Measurements from ENCODE around the gene THAP9.
"Not testable (repeated sequence)": the region's sequence is repeated elsewhere in the genome, so short reads cannot be mapped to it uniquely, and the experiment has no call there.

THAP9 gene, protein sequence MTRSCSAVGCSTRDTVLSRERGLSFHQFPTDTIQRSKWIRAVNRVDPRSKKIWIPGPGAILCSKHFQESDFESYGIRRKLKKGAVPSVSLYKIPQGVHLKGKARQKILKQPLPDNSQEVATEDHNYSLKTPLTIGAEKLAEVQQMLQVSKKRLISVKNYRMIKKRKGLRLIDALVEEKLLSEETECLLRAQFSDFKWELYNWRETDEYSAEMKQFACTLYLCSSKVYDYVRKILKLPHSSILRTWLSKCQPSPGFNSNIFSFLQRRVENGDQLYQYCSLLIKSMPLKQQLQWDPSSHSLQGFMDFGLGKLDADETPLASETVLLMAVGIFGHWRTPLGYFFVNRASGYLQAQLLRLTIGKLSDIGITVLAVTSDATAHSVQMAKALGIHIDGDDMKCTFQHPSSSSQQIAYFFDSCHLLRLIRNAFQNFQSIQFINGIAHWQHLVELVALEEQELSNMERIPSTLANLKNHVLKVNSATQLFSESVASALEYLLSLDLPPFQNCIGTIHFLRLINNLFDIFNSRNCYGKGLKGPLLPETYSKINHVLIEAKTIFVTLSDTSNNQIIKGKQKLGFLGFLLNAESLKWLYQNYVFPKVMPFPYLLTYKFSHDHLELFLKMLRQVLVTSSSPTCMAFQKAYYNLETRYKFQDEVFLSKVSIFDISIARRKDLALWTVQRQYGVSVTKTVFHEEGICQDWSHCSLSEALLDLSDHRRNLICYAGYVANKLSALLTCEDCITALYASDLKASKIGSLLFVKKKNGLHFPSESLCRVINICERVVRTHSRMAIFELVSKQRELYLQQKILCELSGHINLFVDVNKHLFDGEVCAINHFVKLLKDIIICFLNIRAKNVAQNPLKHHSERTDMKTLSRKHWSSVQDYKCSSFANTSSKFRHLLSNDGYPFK

DNA sequence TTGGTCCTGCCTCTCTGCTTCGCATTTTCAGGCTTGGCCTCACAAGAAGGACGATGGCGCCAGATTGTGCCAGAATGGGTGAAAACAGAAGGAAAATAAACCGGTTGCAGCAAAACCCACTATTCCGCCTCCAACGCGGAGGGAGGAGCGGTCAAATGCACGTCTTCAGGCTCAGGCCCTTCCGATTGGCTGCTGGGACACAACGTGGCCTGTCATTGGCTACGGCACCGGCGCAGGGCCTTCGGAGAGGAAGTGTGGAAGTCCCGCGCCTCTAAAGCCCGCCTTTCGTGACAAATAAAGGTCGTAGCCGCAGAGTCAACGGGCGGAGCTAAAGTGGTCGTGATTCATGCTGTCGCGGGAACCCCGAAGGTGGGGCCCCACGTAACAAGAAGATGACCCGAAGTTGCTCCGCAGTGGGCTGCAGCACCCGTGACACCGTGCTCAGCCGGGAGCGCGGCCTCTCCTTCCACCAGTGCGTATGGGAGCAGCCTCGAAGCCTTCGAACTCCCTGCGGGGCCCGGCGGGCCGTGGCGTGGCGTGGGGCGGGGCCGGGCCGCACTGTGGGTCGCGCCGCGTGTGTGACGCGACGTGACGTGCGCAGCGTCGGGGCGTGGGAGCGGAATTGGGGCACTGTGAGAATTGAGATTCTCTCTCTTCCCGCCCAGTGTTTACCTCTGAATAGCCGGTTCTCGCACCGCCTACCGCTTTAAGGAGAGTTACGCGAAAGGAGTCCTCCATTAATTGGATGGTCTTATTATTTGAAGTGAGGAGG, at the start of gene THAP9:
TSS of gene THAP9 (plus strand) at position 325 of the 772 bp plus-strand sequence. CDS start at position 393, 68 bp downstream.
- peak; percentile 100 for DNase-seq

DNA sequence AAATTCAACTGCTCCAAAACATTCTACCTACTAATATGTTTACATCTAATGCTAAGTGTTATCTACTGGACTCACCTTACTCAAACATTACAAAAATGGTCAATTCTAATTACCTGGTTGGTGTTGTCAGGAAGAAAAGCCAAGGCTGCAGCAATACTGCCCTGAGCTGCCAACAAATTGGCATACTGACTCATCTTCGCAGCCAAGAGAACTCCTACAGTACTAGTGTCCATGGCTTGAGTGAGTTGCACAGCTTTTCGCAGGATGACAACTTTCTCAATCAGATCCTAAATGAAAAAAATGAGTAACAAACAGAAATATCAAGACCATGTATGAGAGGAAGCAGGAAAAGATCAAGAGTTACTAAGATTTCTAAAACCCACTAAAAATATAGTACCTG, 49.2 kb upstream of the THAP9 start:
- DNase-seq: no peak

DNA sequence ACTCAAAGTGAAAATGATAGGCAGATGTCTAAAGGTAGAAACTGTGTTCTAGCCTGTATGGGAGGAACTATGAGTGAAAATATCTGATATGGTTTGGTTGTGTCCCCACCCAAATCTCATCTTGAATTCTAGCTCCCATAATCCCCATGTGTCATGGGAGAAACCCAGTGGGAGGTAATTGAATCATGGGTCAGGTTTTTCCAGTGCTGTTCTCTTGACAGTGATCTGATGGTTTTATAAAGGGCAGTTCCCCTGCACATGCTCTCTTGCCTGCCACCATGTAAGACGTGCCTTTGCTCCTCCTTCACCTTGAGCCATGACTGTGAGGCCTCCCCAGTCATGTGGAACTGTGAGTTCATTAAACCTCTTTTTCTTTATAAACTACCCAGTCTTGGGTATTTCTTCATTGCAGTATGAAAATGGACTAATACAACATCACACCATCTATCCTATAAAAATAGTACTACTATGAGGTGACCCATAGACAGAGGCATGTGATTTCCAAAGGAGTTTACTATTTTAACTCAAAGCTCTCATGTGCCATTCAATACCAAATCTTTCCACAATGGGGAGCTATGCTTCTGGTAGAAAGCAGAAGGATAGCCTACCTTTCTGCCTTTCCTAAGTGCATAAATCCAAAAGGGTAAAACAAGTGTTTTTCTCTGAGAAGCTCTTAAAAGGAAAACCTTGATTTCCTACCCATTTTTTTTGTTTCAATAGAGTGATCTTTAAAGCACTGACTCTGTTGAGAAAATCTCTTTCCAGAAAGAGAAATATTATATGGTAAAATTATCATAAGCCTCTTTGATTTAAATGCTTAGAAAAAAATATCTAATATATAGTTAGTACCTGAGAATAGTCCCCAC, 48.4 kb upstream of the THAP9 start:
- peak; percentile 20 for DNase-seq

DNA sequence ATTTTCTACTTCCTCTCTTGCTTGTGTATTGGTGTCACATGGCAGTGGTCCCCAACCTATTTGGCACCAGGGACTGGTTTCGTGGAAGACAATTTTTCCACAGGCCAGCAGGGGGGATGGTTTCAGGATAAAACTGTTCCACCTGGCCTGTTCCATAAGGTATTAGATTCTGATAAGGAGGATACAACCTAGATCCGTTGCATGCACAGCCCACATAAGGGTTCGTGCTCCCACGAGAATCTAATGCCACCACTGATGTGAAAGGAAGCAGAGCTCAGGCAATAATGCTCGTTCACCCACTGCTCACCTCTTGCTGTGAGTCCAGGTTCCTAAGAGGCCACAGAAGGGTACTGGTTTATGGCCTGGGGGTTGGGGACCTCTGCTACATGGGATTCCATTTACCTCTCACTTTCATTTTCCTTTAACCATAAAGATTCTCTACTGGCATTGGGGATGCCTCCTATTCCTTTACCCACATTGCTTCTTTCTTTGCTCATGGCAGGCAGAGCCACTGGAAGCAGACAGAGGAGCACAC, 47.7 kb upstream of the THAP9 start:
- no peak for DNase-seq

DNA sequence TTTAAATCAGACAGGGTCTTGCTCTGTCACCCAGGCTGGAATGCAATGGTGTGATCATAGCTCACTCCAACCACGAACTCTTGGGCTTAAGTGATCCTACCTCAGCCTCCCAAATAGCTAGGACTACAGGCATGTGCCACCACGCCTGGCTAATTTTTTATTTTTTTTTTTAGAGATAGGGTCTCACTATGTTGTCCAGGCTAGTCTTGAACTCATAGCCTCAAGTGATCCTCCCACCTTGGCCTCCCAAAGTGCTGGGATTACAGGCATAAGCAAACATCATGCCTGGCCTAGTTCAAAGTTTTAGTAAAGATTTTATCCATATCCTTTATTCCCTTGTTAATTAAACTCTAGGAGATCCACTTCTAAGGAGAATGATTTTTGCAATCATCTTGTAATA, 40.0 kb upstream of the THAP9 start:
- DNase-seq: not testable (repeated sequence)

DNA sequence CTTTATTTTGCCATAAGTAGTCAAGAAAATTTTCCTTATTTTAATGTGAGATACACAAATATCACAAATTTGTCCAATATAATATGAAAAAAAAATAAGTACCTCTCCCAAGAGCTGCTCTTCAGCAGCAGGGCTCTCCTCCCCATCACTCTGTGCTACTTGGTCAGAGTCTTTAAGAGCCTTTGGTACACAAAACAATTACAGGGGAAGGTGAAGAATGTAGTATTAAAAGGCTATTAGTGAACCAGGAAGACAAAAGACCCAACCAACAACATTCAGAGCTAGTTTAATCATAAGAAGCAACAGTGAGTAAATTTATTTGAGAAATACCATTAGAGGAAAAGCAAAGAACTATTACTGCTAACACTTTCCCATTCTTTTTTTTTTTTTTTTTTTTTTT, 39.0 kb upstream of the THAP9 start:
- no peak for DNase-seq

DNA sequence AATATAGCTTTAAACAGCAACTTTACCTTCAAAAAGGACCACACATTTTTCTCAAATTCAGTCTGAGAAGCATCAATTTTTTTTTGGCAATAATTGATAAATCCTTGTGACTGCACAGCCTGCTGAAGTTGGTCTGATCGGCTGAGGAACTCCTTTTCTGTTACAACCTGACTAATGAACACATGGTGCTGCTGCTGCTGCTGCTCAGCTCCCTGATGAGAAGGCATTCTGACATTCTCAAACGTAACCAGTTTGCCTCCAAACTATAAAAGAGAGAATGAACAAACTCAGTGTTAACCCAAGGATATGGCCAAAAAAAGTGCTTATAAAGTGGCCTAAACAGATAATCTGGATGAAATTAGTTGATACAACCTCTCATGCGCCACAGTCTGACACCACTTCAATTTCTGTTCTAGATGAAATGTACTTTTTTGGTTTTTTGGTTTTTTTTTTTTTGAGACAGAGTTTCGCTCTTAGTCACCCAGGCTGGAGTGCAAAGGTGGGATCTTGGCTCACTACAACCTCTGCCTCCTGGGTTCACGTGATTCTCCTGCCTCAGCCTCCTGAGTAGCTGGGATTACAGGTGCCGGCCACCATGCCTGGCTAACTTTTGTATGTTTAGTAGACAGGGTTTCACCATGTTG, 36.1 kb upstream of the THAP9 start:
- DNase-seq: no peak

DNA sequence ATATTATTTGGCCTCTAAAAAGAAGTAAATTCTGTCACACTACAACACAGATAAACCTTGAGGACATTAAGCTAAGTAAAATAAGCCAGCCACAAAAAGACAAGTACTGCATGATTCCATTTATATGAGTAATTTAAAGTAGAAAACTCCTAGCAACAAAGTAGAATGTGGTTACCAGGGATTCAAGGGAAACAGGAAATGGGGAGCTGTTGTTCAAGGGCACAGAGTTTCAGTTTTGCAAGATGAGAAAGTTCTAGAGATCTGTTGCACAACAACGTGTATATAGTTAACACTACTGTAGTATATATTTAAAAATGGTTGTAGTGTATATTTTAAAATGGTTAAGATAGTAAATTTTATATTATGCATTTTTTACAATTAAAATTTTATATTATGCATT, 34.9 kb upstream of the THAP9 start:
- peak; percentile 85 for DNase-seq

DNA sequence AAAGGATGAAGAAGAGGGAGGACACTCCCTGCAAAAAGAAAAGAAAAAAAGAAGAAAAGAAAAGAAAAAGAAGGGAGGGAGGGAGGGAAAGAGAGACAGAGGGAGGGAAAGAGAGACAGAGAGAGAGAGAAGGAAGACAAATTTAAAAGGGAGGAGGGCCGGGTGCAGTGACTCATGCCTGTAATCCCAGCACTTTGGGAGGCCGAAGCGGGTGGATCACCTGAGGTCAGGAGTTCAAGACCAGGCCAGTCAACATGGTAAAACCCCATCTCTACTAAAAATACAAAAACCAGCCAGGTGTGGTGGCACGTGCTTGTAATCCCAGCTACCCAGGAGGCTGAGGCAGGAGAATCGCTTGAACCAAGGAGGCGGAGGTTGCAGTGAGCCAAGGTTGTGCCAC, 34.5 kb upstream of the THAP9 start:
- not testable (repeated sequence) for DNase-seq

DNA sequence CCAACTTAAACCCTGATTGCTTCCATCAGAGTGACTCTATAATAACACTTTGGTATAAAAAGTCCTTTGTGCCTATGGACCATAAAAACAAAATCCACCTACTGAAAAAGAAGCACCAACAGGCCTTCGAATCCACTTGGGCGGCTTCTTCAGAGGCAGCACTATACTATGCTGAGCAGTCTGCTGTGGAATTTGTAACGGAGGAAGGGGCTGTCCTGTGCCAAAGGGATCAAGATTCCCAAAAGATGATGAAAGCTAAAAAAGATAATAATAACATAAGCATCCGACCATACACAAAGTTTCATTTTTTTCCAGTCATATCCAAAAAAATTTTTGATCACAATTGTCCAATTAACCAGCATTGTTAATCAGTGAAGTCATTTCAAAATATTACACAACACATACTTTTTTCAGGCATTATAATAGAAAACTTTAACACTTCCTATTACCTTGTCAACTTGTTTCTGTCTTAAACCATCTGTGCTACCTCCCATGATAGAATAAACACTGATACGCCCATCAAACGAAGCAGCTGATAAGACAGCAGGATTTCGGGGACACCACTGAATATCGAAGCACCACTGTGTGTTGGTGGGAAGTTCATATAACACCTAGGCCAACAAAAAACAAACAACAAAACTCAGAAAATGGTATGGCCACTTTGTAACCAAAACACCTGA, 33.7 kb upstream of the THAP9 start:
- peak; percentile 20 for DNase-seq

DNA sequence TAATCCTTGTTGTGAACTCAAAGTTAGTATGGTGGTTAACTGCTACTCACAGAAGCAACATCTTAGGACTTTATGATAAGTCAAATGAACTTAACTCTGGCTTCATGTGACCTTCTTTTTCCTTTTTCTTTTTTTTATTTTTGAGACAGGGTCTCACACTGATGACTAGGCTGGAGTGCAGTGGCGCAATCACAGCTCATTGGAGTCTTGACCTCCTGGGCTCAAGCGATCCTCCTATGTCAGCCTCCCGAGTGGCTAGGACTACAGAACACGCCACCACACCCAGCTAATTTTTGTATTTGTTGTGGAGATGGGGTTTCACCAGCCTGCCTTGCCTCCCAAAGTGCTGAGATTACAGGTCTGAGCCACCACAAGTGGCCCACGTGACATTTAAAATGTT, 32.0 kb upstream of the THAP9 start:
- DNase-seq: no peak

DNA sequence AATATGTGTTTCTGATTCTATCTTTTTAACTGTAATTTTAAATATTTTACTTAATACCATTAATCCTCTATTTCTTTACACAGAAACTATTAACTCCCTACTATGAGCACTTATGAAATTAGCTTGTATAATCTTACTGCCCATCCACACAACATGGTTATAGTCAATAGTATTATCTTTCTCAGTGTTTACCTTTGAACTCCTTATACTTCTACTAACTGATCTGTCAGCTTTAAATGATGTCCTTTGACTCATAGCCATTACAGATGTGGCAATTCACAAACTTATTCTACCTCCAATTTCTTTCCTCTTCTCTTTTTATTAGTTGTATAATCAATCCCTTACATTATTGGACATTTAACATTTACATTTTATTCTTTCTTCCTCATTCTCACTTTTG, 15.1 kb upstream of the THAP9 start:
- no peak for DNase-seq

DNA sequence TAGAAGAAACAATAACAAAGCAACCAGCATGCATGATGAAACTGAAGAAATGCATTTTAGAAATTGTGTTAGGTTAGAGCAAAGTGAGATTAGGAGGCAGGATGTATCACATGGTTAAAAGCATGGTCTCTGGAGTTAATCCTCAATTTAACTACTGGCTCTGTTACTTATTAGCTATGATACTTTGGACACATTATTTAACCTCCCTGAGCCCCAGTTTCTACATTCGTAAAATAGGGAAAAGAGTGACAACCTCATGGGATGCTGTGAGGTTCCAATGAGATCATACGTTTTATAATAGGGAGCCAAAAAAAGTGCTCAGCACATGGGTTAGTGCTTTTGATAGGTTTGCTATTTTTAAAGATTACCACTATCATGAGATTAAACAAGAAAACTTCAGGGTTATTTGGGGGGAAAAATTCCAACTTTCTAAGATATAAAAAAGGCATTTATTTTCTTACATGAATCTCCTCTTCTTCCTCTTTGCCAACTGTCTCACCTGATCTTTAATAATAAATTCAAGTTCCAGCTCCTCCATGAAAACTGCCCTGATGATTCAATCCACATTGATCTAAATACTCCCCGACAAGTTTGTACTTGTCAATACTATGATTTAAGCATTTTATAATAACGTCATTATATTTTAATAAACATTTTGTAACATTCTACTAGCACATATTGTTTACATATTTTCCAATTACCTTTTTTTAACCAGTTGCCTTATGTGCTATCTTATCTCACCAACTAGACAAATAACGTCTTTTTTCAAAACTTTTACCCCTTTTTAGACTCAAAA, 14.2 kb upstream of the THAP9 start:
- no peak for DNase-seq

DNA sequence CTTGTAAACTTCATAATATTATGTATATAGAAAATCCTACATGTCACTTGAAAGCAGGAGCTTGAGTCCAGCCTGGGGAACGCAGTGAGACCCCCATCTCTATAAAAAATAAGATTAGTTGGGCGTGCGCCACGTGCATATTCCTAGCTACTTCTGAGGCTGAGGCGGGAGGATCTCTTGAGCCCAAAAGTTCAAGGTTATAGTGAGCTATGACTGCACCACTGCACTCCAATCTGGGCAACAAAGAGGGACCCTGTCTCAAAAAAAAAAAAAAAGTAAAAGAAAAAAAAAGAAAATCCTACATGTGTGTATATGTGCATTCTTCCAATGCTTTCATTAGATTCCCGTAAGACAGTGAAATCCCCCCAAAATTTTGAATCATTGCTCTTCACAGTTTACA, 11.2 kb upstream of the THAP9 start:
- no peak for DNase-seq

DNA sequence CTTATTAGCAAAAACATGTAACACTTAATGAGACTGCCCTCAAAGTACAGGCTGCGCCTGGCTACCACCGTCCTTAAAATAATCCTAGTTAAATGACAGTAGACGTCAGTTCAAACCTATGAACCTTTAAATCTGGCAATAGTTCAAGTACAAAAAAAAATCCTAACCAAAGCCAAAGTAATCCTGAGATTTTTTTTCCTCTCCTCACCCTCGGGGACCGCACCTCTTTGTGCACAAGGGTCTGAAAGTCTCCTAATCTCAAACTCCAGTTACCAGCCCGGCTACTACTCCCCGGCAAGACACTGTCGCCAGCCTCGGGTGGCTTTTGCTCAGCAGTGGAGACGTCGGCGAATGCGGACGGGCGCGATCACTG, 10.0 kb upstream of the THAP9 start:
- no peak for DNase-seq

DNA sequence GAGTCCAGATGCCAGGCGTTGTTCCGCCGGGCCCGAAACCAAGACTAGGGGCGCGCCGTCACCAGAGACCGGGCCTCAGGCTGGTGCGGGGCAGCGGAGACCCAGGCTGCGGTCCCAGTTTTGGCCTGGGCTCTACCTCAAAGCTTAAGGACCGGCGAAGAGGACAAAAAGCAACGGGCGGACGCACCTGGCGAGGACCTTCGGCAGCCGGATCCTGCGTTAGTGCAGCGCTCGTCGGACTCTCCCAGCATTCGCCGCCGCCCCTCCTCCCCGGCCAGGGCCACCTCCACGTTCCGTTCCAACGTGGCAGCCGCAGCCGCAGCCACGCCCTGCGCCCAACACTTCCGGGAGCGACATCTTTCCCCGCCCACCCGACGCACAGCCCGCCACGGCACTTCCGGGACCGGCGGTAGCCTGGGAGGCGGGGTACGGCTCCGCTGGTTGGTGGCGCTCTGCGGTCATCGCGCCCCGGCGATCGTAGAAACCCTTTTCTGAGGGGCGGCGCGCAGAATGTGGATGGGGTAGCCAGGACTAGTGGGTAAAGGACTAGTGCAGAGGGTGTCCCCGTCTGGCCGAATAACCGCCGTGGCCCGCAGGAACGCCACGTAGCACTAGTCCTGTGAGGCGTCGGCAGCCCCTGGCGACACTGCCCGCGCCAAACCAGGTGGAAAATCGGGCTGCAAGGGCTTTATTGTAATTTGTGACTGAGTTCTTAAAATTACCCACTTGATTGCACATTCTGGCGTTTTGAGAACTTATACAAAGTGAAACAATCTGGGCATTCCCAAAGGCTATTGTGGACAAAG, 9.4 kb upstream of the THAP9 start, which contains the start of gene SEC31A:
TSS of gene SEC31A (minus strand) at position 253 of the 806 bp plus-strand sequence. CDS start 9,217 bp downstream, outside the sequence.
- peak; percentile 97 for DNase-seq

DNA sequence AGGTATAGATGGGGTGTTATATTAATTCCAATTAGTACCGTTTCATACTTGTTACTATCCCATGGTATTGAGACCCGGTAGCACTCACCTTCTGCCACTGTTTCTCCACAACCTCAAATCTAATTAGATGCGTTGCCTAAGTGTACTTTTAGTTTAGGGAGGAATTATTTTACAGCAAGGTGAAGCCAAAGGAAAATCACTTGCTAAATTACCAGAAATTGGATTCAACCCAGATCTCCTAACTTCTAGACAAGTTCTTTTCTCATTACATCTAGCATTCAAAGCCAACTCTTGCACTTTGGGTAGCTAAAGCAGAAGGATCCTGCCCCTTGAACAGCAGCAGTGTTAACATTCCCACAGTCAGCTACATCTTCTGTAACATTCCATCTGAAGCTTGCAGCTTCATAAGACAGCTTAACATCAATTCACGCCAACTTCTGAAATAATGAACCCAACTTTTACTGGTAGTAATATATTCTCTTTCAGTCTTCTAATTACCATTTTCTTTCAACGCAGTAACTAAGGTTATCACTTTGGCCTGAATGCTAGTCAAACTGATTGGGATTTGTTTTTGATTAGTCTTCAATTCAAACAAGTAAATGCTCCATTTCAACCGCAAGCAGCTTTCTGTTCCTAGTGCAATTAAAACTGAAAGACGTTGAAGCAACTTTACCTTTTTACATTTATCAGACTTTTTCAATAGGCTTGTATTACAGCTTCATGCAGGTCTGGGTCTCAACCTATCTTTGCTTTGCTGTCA, 8.6 kb upstream of the THAP9 start:
- DNase-seq: peak; percentile 10

DNA sequence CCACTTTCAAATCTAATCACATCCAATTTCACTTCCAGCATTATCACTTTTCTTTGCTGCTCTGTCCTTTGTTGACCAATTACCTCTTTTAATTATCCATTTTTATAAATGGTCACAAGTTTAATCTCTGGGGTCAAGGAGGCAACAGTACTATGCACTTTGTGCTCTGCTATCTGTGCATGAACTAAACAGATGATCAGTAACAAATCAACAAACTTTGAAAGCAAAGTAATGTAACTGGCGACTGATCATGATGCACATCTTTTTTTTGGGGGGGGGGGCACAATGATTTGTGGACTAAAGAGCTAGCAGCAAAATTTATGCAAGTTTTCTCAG, 8.1 kb upstream of the THAP9 start:
- no peak for DNase-seq
